ENCODE data around the gene MCM5. TPM values are rescaled to one million over a fixed set of nuclear protein-coding genes. Genes with fewer than 3 reads are reported as not detected.

Gene MCM5
- total and polyA plus RNA-seq, 2 of the 13 experiments (the other 11 are each of a cell fraction or from before 2014, with no cell fraction given) = 40.2 to 93.5 TPM

GRCh38 chr22:35379146-35379993 lies 20.6 kb upstream of the MCM5 start (continued):
- TF ChIP-seq ZBTB10 (CRISPR knock-in tag; IDR thresholded peaks at IDR 0.05; ENCODE audit: borderline replicate concordance) (no peak), TBP (CRISPR knock-in tag; IDR thresholded peaks at IDR 0.05) (no peak), NCOA1 (CRISPR knock-in tag; IDR thresholded peaks at IDR 0.05) (no peak), ETV5 (CRISPR knock-in tag; IDR thresholded peaks at IDR 0.05; ENCODE audit: borderline replicate concordance) (0 out of 2 replicates have a peak, but pooled peaks have one; percentile 2), MED1 (CRISPR knock-in tag; IDR thresholded peaks at IDR 0.05) (no peak), ZSCAN31 (CRISPR knock-in tag; IDR thresholded peaks at IDR 0.05; ENCODE audit: low read depth) (no peak), ZNF510 (CRISPR knock-in tag; IDR thresholded peaks at IDR 0.05; ENCODE audit: low read depth) (no peak), MIER3 (CRISPR knock-in tag; IDR thresholded peaks at IDR 0.05; ENCODE audit: borderline replicate concordance) (no peak), SMARCE1 (IDR thresholded peaks at IDR 0.05; ENCODE audit: borderline replicate concordance) (no peak), ARNTL (CRISPR knock-in tag; IDR thresholded peaks at IDR 0.05) (no peak), TEAD2 (CRISPR knock-in tag; IDR thresholded peaks at IDR 0.05) (no peak), ERF (CRISPR knock-in tag; IDR thresholded peaks at IDR 0.05) (no peak), POLR2AphosphoS5 (IDR thresholded peaks at IDR 0.05; ENCODE audit: low read depth, low read length) (no peak), POGK (CRISPR knock-in tag; conservative IDR thresholded peaks at IDR 0.05) (no peak), SYNCRIP (IDR thresholded peaks at IDR 0.05; ENCODE audit: insufficient read depth, low read depth, low read length) (no peak), ZNF704 (CRISPR knock-in tag; IDR thresholded peaks at IDR 0.05; ENCODE audit: borderline replicate concordance) (no peak), ZNF598 (CRISPR knock-in tag; IDR thresholded peaks at IDR 0.05; ENCODE audit: borderline replicate concordance) (no peak), KLF12 (CRISPR knock-in tag; IDR thresholded peaks at IDR 0.05; ENCODE audit: borderline replicate concordance) (no peak), PHF21A (CRISPR knock-in tag; IDR thresholded peaks at IDR 0.05) (peak; percentile 62; the same call in 1 of the 2 replicates), MEF2D (CRISPR knock-in tag; IDR thresholded peaks at IDR 0.05) (no peak), ZNF605 (CRISPR knock-in tag; IDR thresholded peaks at IDR 0.05) (0 out of 2 replicates have a peak, but pooled peaks have one; percentile 25)
- TF ChIP-seq, protein P1, sequence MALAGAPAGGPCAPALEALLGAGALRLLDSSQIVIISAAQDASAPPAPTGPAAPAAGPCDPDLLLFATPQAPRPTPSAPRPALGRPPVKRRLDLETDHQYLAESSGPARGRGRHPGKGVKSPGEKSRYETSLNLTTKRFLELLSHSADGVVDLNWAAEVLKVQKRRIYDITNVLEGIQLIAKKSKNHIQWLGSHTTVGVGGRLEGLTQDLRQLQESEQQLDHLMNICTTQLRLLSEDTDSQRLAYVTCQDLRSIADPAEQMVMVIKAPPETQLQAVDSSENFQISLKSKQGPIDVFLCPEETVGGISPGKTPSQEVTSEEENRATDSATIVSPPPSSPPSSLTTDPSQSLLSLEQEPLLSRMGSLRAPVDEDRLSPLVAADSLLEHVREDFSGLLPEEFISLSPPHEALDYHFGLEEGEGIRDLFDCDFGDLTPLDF (CRISPR knock-in tag; IDR thresholded peaks at IDR 0.05) = no peak

Measured in HepG2 (cell line).